Activated CD4-positive, alpha-beta T cell treated with anti-CD3 and anti-CD28 coated beads for 48 hours (primary cell): ENCODE measurements around the gene RPL35.

ENCODE experiments used
- DNase-seq: peaks from one replicate; pipeline ENCODE4 v3.0.0-alpha.2; 2020

The RPL35 gene

DNA sequence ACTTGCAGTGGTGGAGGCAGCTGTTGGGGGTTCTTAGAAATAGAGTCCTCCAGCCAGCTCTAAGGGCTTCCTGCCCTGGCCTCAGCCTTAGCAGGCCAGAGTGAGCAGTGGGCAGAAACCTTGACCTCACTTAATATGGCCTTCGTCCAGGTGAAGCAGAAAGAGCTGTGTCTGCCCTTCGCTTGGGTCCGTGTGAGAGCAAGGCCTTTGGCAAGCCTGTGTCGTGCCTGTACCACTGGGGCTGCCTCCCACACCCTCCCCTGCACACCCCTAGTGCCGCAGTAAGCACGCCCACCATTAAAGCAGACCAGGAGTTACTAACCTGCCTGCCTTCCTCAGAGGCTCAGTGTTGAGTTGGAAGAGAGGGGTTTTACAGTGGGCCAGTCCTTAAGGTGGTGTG lies 13.7 kb upstream of the RPL35 start:
- no peak for DNase-seq

DNA sequence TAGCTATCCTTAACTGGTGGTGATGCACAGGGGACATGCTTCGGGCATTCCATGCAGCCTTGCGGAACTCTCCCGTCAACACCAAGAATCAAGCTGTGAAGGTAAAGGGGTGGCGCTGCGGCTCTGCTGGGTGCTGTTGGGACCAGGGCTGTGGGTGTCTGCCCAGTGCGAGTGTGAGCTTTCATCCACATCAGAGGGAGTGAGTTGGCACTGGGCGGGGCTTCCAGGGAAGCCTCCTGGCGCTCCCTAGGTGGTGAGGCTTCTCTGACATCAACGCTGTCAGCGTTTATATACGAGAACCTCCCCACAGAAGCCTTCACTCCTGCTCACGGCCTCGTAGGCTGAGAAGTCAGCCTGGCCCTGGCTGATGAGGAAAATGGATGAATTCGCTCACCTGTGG lies 11.9 kb upstream of the RPL35 start:
- DNase-seq: no peak

DNA sequence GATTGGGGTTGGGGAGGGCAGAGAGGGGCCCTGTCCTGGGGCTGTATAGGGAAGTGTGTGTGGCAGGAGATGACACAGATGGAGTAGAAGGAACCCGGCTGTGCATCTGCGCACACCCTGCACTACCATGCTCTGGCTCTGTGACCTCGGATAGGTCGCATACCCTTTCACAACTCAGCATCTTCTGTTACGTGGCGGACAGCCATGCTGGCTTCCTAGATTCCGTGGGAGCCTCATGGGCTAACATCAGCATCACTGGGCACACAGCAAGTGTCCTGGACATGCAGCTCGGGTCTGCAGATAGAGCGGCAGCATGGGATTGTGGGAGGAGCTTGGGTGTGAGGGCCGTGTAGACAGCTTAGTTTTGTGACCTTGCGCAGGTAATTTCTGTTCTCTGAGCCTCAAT lies 9.4 kb upstream of the RPL35 start:
- no peak for DNase-seq

DNA sequence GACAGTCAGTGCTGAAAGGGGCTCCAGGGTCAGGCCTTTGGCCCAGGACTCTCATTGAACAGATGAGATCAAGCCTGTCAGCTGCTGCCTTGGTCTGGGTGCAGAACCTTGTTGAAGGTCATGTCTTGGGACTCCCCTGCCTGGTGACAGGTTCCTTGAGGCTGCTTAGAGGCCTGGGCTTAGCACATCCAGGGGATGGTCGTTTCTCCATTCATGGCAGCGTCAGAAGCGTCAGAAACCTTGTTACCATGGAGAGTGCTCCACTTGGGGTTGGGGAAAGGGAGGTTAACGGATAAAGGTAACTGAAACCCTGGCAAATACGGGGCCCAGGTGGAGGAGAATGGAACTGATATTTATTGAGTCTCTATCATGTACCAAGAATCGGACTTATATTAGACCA lies 9.0 kb upstream of the RPL35 start:
- no peak for DNase-seq

DNA sequence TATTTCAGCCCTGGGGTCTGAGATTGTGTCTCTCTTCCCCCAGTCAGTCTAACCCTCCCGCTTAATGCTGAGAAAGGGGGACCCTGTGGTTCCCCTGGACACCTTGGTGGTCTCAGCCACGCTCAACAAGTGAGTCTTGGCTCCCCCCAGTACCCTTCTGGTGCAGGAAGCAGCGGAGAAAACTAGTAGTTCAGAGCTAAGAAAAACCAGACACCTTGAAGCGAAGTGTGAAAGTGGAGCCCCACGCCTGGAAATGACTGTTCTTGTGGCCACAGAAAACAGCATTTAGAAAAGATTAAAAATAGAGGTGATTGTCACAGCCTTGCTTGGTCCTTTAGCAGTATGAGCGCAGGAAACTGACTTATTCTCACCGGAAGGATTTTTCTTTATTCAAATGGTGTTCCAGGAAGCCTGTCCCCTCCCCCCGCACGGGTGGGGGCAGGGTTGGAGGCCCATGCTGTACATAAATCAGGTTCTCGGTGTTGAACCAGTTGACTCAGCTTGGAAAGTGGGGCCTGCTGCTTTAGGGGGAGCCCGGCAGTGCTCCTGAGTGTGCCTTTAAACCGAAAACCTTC lies 8.3 kb upstream of the RPL35 start:
- DNase-seq: peak; percentile 94

DNA sequence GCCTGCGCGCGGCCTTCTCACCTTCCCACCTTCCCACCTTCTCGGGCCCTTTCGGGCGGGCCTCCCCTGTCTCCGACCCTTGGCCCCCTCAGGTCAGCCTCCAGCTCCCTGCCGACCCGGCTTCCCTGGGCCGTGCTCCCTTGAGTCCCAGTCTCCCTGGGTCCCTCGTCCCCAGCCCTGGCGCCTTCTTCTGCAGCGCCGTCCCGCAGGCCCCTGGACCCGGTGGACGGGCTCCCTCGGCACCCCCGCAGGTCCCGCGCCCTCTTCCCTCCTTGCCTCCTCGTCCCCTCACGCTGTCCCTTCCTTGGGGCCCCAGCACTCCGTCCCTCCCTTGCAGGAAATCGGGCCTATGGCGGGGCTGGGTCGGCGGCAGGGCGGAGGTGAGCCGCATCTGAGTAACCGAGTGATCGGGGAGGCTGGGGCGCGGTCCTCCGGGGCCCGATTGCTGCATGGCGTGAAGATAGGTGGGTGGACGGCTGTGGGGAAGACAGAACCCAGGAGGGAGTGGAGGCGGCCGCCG lies 7.8 kb upstream of the RPL35 start:
- DNase-seq: peak; percentile 66

DNA sequence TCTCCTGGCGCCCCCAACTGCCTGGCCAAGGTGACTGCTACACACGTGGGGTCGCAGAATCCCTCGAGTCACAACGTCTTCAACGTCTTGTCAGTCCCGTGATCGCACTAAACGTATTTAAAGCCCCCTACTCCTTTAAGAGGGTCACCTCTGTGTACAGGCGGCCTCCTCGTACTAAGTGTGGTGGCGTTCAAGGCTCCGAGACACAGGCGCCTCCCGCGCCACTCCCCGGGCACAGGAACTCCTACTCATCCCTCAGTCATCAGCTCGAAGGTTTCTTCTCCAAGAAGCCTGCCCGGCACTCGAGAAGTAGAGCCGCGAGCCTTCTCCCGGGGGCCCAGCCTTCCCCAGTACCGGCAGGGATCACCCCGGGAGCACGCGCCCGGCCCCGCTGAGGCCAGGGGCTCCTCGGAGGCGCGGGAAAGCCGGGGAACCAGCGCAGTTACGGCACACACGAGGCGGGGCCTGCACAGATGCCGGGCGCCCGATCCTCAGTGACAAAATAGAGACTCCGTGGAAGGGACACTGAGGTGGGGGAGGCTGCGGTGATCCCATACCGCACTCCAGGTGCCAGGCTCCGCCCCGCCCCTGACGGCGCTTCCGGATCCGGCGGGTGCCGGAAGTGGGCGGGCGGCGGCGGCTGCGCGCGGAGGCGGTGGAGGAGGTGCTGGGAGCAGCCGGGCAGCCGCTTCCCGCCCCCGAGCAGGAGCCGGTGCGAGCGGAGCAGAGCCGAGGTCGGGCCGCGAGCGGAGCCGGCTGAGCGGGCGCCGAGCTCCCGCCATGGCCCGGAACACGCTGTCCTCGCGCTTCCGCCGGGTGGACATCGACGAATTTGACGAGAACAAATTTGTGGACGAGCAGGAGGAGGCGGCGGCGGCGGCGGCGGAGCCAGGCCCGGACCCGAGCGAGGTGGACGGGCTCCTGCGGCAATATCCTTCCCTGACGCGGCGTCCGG lies 7.0 kb upstream of the RPL35 start:
- peak; percentile 95 for DNase-seq

DNA sequence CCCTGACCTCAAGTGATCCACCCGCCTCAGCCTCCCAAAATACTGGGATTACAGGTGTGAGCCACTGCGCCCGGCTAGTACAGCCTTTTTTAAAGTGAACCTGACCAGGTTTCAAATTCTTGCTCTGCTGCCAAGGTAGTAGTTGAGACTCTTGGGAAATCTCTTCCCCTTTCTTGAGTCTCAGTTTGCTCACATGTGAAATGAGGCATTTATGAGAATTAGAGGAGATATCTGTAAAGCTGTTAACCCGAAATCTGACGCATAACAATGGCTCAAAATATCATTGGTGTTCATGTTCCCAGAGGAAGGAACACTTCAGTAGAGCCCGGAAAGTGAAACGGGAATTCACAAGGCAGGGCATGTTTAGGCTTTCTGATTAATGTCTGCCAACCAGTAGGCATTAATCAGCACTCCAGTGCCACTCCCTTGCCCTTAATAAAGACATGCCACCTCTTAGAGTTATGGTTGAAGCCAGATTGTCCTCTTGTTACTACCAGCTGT lies 1.7 kb upstream of the RPL35 start:
- no peak for DNase-seq

DNA sequence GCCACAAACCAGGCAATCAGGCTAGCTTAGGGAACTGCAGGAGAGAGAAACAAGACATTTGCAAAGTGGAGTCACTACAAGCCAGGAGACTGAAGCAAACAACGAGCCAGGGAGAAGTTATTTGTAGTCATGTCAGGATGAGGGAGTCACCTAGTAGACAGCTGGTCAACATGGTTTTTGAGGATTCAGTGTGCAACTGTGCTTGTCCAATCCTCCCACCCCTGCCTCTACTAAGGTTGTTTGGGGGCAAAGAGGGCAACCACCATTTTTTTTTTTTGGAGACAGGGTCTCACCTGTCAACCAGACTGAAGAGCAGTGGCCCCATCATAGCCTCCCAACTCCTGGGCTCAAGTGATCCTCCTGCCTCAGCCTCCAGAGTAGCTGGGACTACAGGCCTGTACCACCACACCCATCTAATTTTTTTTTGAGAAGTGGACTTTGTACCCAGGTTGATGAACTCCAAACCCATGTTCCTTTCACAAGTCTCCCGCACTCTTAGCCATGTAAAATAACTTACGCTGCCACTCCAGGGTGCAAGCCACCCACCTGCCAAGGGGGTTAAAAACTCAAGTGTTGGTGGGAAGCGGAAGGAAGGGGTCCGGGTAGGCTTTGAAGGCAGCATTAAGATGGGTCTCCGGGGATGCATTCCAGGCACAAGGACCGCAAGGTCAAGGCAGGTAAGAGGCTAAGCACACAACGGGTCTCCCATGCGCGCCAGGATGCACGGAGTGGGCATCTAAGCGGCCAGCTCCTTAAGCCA lies 995 bp downstream of the RPL35 start:
- no peak for DNase-seq

DNA sequence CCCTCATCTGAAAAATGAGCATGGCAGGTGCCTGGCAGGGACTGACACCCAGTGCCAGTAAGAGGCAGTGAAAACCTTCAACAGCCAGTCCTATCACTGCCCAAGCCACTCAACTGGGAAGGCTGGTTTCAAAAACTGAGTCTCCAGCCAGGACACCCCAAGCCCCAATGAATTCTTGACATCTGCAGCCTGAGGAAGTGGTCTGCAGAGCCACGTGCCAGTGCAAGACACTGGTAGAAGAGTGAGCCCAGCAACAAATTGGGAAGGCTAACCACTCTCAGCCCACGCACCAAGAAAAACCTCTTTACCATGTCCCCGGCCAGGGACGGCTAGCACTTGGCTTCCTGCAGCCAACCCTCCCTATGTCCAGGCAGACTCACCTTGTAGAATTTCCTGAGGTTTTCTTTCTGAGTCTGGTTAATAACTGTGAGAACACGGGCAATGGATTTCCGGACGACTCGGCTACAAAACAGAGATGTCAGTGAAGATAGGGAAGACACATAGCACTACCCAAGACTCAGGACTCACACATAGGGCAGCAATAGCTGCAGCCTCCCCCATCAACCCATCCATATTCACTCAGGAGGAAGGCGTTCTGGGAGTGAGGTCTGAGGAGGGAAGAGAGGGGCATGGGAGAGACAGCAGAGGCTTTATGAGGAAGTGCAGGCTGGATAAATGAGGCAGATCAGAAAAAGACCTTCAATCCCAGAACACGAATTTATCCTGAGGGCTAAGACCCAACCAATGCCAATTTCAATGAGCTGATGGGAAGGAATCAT lies 1.8 kb downstream of the RPL35 start:
- no peak for DNase-seq

DNA sequence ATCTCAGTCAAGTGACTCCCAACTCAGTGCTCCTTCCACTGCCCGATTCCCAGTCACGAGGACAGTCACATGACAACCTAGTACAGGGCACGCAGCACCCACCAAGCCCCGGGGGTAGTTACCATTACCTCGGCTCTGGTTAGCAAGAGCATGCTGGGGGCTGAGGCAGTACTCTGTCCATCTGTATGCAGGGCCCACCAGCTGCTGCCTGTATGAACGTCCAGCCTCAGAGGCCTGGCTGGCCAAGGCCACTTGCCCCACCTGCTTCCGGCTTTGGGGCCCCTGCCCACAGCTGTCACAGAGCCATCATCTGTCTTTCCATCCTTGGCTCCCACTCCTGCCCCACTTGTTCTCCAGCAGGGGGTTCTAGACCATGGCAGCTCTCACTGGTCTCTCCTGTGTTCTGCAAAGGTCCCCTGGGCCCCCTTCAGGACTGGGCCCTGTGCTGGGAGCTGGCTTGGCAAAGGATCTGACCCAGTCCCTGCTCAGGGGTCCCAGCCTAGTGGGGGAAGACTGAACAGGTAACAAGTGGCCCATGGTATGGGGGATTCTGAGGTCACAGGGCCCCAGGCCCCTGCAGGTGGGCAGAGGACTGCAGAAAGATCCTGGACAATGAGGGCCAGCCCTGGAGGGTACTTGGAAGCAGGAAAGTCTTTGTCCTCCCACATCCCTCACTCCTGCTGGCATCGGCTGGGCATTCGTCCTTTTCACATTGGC lies 3.3 kb downstream of the RPL35 start:
- no peak for DNase-seq

DNA sequence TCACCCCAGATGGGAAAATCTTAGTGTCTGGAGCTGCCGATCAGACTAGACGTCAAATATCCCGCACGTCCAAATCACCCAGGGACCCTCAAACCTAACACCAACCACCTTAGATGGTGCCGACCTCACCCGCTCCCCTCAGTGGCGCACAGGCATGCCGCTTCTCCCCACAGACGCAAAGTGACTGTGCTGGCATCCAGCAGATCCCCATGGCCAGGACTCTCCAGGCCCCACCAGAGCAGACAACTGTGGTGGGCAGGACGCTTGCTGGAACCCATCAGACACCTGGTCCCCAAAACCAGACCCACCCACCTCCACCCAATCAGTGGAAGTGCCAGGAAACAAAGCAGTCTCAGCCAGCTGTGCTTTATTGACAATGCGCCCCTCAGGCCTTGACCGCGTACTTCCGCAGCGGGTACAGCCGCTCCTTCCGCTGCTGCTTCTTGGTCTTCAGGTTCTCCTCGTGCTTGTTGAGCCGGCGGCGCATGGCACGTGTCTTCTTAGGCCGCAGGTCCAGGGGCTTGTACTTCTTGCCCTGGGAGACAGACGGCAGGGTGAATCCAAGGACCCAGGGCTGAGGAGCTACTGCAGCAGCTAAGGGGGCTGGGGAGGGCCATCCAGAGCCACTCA lies 4.1 kb downstream of the RPL35 start:
- no peak for DNase-seq

DNA sequence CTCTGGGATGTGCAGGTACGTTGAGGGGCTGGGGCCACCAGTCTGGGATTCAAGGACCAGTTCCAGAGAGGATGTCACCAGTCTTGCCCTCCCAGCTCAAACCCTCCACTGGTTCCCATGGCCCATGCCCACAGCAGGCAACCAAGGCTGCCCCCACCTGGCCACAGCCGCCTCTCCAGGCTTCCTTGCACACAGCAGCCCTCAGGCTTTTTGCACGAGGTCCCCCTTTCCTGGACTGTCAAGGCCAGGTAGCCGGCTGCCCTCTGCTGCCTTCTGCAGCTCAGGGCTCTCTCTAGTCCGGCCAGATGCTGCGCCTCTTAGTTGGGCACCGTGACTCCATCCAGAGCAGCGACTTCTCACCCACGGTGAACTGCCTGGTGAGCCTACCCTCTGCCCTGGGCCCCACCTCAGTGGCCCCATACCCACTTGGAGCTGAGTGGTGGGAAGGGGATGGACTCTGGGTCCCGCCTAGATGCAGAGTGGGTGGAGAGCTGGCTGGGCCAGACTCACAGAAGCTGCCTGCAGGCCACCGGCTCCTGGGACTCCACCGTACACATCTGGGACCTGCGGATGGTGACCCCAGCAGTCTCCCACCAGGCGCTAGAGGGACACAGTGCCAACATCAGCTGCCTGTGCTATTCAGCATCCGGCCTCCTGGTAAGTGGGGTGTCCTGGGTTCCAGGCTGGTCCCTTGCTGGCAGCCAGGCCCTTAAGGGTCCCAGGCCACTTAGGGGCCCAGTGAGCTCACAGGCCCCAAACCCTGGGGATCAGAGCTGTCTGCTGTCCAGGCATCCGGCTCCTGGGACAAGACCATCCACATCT lies 5.6 kb downstream of the RPL35 start:
- DNase-seq: peak; percentile 51

DNA sequence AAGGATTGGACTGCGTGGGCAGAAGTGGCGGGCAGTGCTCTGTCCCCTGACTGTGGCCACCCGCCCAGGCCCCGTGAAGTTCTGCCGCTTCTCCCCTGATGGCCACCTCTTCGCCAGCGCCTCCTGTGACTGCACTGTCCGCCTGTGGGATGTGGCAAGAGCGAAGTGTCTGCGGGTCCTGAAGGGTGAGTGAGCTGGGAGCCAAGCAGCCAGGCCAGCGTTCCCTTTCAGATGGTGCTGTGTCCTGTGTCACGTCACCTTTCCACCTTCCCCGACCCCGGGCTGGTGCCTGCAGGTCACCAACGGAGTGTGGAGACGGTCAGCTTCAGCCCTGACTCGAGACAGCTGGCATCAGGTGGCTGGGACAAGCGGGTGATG lies 6.2 kb downstream of the RPL35 start:
- DNase-seq: no peak

DNA sequence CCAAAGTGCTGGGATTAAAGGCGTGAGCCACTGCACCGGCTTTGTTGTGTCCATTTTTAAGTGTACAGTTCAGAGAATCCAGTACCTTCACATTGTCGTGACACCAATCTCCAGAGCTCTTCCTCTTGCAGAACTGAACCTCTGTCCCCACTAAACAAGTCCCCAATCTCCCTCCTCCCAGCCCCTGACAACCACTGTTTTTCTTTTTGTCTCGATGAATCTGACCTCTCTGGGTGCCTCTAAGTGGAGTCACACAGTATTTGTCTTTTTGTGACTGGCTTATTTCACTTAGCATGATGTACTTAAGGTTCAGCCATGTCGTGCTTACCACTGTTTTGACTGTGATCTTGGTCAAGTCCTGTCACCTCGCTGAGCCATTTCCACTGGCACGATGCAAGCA lies 6.9 kb downstream of the RPL35 start:
- DNase-seq: no peak

DNA sequence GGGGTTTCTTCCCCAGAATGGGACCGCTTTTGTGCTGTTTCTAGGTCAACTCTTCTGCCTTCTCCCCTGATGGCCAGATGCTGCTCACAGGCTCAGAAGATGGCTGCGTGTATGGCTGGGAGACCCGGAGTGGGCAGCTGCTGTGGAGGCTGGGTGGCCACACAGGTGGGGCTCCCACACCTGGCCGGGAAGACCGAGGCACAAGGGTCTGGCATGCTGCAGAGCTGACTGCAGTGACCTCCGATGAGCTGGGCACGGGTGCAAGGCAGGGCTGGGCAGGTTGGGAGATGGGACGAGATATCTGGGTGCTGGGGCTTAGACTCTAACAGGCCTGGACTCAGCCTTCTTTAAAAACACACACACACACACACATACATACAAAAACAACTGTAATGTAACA lies 7.6 kb downstream of the RPL35 start:
- DNase-seq: no peak

DNA sequence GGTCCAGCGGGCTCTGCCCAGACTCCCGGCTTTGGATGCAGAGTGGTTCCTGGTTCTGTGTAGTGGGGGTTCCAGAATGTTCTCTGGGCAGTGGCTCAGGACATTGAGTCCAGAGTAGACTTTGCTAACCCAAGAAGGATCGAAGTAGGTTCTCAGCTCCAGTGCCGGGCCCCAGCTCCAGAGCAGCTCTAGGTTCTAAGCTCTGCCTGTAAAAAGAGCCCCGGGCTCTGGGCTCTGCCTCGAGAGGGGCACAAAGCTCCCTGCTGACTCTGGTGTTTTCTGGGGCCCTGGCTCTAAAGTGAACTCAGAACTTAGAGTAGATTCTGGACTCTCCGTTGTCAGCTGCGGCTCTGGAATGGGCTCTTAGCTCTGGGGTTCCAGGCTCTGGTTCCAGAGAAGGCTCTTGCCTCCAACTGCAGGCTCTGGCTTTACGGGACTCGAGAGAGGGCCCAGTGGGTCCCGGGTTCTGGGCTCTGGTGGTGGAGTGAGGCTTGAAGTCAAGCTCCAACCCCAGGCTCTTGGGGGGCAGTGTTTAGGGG lies 8.1 kb downstream of the RPL35 start:
- no peak for DNase-seq

DNA sequence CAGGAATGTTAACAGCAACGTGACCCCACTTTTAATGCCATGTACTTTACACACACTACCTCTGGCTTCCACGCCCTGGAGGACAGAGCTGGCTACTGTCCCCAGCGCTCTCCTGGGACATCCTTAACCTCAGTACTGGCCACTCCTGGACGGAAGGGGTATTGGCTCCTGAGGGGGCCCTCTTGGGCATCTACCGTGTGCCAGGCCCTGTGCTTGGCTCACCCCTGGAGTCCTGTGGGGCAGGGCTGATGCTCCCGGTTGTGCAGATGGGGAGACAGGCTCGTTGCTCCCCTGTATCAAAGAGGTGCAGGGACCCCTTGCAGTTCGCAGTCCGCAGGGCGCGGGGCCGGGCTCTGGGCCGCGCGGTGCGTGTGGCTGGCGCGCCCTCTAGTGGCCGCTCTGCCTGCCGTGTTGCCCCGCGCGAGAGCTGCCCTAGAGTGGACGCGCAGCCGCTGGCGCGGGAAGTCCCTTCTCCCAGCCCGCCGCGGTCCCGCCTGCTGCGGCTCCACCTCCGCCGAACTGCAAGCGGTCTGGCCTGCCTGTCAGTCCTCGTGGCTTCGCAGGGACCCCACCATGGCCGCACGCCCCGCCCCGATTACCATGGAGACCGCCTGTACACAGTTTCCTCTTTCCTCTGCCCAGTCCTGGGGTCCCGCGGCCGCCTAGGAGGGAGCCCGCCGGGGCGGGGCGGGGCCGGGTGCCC lies 8.8 kb downstream of the RPL35 start, which contains the start of gene WDR38:
WDR38 (plus strand) TSS at position 632 of the 703 bp plus-strand sequence. CDS start 72 bp downstream, outside the sequence.
- DNase-seq: peak; percentile 78

DNA sequence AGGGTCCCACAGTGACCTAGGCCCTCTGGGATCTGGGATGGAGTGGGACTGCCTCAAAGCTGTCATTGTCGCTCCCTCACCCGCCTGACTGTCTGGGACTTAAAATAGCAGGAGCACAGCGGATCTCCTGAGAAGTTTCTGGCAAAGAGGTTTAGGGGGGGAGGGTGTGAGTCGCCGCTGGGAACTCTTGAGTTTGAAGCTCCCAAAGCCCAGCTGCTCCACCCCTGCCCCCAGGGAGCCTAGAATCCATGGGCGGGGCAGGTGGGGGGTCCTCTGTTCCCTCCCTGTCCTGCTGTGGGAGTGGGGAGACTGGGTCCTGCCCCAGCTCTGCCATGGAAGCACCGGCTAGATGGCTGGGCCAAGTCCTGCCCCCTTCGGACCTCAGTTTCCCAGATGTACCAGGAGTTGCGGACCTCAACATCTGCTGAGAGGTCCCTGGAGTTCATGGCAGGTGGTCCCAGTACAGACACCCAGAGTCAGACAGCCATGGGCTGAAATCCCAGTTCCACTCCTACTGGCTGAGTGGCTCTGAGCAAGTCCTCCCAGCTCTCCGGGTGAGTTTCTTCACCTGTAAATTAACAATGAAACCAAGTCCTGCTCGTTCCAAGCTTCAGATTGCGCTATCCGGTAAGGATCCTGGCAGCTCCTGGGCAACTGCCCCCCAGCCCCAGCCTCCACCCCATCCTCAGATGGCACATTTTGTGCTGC lies 9.5 kb downstream of the RPL35 start:
- DNase-seq: no peak
